K562 (cell line): ENCODE data around the gene AKT3. TPM values are rescaled to one million over a fixed set of nuclear protein-coding genes. Genes with fewer than 3 reads are reported as not detected.

ENCODE experiments used
- ATAC-seq: fragments of 200-7000 bp; cut with Tn5 transposase; 3 replicates; pipeline ENCODE4 v1.9.1; 2020; ENCODE audit warnings: moderate library complexity
- BruUV-seq: library from RNA; stranded (reverse); fragments of 400-500 nt; replicated peaks from 2 replicates; lab custom pipeline; 2021; lab: Mats Ljungman, UMichigan
- CTCF ChIA-PET: fragments of 300-600 bp; formaldehyde crosslinking; extraction: SDS; loops from one replicate; lab custom pipeline; 2021; ENCODE audit warnings: low intra/inter-chr PET ratio; lab: Yijun Ruan, JAX
- POLR2A ChIA-PET: fragments of 300-600, 350-650 bp; sonication (Branson Sonifier 250); formaldehyde crosslinking; extraction: SDS; loops from one replicate; lab custom pipeline; 2021; ENCODE audit warnings: antibody characterized with exemption, inconsistent platforms; lab: Yijun Ruan, JAX
- DNase-seq, 4 experiments: peaks; one replicate each; pipeline versions ENCODE4 v3.0.0 to v3.0.0-alpha.2; 2011 to 2018; ENCODE audit warnings: low spot score in 3 of 4, mixed read lengths in 3 of 4; ENCODE audit errors: extremely low read depth in 1 of 4
- FAIRE-seq: peaks from 2 replicates; lab custom pipeline; 2011; peaks lifted over from hg19 to GRCh38; lab: Jason Lieb, UNC
- H2AFZ ChIP-seq: 2 replicates; pipeline ENCODE4 v1.6.0; 2011; ENCODE audit warnings: low read depth, low read length, control low read depth, inconsistent platforms
- H3K27ac ChIP-seq: fragments of 200-600 bp; 3 replicates; pipeline ENCODE4 v1.8.0; 2011; ENCODE audit warnings: low read depth, mild to moderate bottlenecking, control low read depth, inconsistent platforms, low read length, moderate library complexity, mixed read lengths; ENCODE audit errors: extremely low read depth
- H3K27me3 ChIP-seq, 2 experiments: fragments of 300-600 bp in 1 of 2; 2 replicates in 1 of 2; 3 replicates in 1 of 2; pipeline versions ENCODE4 v1.6.0 to v1.8.0; 2011; ENCODE audit warnings: inconsistent platforms in 2 of 2, low read length in 2 of 2, mild to moderate bottlenecking in 1 of 2, mixed read lengths in 1 of 2, moderate library complexity in 1 of 2; ENCODE audit not compliant: control insufficient read depth in 2 of 2, insufficient read depth in 2 of 2
- H3K36me3 ChIP-seq: fragments of 300-600 bp; 3 replicates; pipeline ENCODE4 v1.8.0; 2011; ENCODE audit warnings: mild to moderate bottlenecking, low read length, inconsistent platforms; ENCODE audit not compliant: control insufficient read depth, insufficient read depth
- H3K4me1 ChIP-seq, 2 experiments: fragments of 200-600 bp in 1 of 2; replicated peaks in 1 of 2; 2 replicates in 1 of 2; 3 replicates in 1 of 2; pipeline versions ENCODE4 v1.5.1 to v1.8.0; 2011; ENCODE audit warnings: inconsistent platforms in 2 of 2, low read length in 2 of 2, mild to moderate bottlenecking in 1 of 2, mixed read lengths in 1 of 2, moderate library complexity in 1 of 2; ENCODE audit not compliant: control insufficient read depth in 2 of 2, insufficient read depth in 2 of 2
- H3K4me2 ChIP-seq: 2 replicates; pipeline ENCODE4 v1.6.1; 2011; ENCODE audit warnings: low read length, control low read depth, inconsistent platforms, mixed read lengths; ENCODE audit not compliant: insufficient read depth
- H3K4me3 ChIP-seq: fragments of 200-600 bp; sonication (generic), shearing (Covaris generic); 2 replicates; pipeline ENCODE4 v1.5.1; 2016; ENCODE audit warnings: control low read depth, inconsistent platforms
- H3K79me2 ChIP-seq: fragments of 200-600 bp; 3 replicates; pipeline ENCODE4 v1.8.0; 2011; ENCODE audit warnings: low read length, inconsistent platforms; ENCODE audit not compliant: control insufficient read depth, insufficient read depth
- H3K9ac ChIP-seq, 2 experiments: 2 replicates each; pipeline versions ENCODE4 v1.6.0 to v1.6.1; 2011; ENCODE audit warnings: low read depth in 2 of 2, low read length in 2 of 2, control low read depth in 1 of 2, inconsistent platforms in 1 of 2, mild to moderate bottlenecking in 1 of 2, mixed read lengths in 1 of 2; ENCODE audit not compliant: insufficient read depth in 1 of 2
- H3K9me1 ChIP-seq: one replicate; pipeline ENCODE4 v1.6.0; 2011; ENCODE audit warnings: inconsistent platforms, mild to moderate bottlenecking, low read length, moderate library complexity; ENCODE audit not compliant: control insufficient read depth, insufficient read depth
- H3K9me3 ChIP-seq: replicated peaks from 2 replicates; pipeline ENCODE4 v1.5.1; 2011; ENCODE audit warnings: low read depth, low read length, inconsistent platforms; ENCODE audit not compliant: control insufficient read depth, insufficient read depth
- H4K20me1 ChIP-seq: replicated peaks from 2 replicates; pipeline ENCODE4 v1.6.1; 2011; ENCODE audit warnings: low read length, inconsistent platforms, mixed read lengths; ENCODE audit not compliant: control insufficient read depth, insufficient read depth
- ATF1 ChIP-seq, 2 experiments: fragments of 450-650 bp in 1 of 2; IDR thresholded peaks; 2 replicates each; pipeline ENCODE4 v1.6.1; 2016; ENCODE audit warnings: missing compliant biosample characterization in 1 of 2, missing genetic modification characterization in 1 of 2
- BCL6 ChIP-seq: fragments of 250-450 bp; sonication (Bioruptor Pico); IDR thresholded peaks from 2 replicates; pipeline ENCODE4 v1.4.0; 2020
- DIDO1 ChIP-seq: fragments of 450-650 bp; IDR thresholded peaks from 2 replicates; pipeline ENCODE4 v1.6.1; 2016; ENCODE audit warnings: low read depth, missing biosample characterization, missing genetic modification characterization
- DLX4 ChIP-seq: fragments of 250-450 bp; sonication (Bioruptor Pico); IDR thresholded peaks from 2 replicates; pipeline ENCODE4 v1.6.1; 2021; ENCODE audit warnings: mild to moderate bottlenecking
- DPF2 ChIP-seq: fragments of 450-650 bp; IDR thresholded peaks from 2 replicates; pipeline ENCODE4 v1.6.1; 2016
- FOXA3 ChIP-seq, 2 experiments: fragments of 450-650 bp in 1 of 2; sonication (generic) in 1 of 2; formaldehyde crosslinking; IDR thresholded peaks in 1 of 2; conservative IDR thresholded peaks in 1 of 2; 2 replicates each; pipeline versions ENCODE4 v1.4.0 to v1.8.0; 2020 to 2022; ENCODE audit warnings: mild to moderate bottlenecking in 2 of 2, missing genetic modification reagents in 1 of 2
- GTF2B ChIP-seq: IDR thresholded peaks from 2 replicates; pipeline ENCODE4 v1.6.1; 2011; ENCODE audit not compliant: insufficient read length; ENCODE audit errors: extremely low read depth
- HINFP ChIP-seq: fragments of 450-650 bp; conservative IDR thresholded peaks from 2 replicates; pipeline ENCODE4 v1.6.1; 2016; ENCODE audit warnings: missing genetic modification characterization, low read depth, mild to moderate bottlenecking, control low read depth, missing compliant biosample characterization
- HLTF ChIP-seq: fragments of 450-650 bp; IDR thresholded peaks from 2 replicates; pipeline ENCODE4 v1.6.1; 2016
- HNRNPK ChIP-seq: fragments of 200-400 bp; formaldehyde crosslinking; IDR thresholded peaks from one replicate; pipeline ENCODE4 v1.6.1; 2018; ENCODE audit warnings: mild to moderate bottlenecking, low read depth, low read length; ENCODE audit not compliant: poor library complexity, severe bottlenecking
- KDM1A ChIP-seq, 2 experiments: fragments of 450-650 bp; IDR thresholded peaks; 2 replicates each; pipeline ENCODE4 v1.6.1; 2016; ENCODE audit warnings: mild to moderate bottlenecking in 2 of 2
- KLF13 ChIP-seq: fragments of 450-650 bp; IDR thresholded peaks from 2 replicates; pipeline ENCODE4 v1.6.1; 2016; ENCODE audit warnings: missing genetic modification characterization, low read depth, mild to moderate bottlenecking, missing compliant biosample characterization, moderate library complexity, borderline replicate concordance
- KLF16 ChIP-seq: IDR thresholded peaks from 2 replicates; pipeline ENCODE4 v1.6.1; 2016; ENCODE audit warnings: antibody characterized with exemption
- MCM3 ChIP-seq: fragments of 450-650 bp; IDR thresholded peaks from 2 replicates; pipeline ENCODE4 v1.6.1; 2016
- MXI1 ChIP-seq: IDR thresholded peaks from 2 replicates; pipeline ENCODE4 v1.6.1; 2011; ENCODE audit warnings: low read depth, mild to moderate bottlenecking, improper control_type of control experiment, low read length
- THRB ChIP-seq: fragments of 450-650 bp; formaldehyde crosslinking; conservative IDR thresholded peaks from 2 replicates; pipeline ENCODE4 v1.4.0; 2022; ENCODE audit warnings: mild to moderate bottlenecking, missing genetic modification characterization
- XRCC3 ChIP-seq: fragments of 450-650 bp; IDR thresholded peaks from 2 replicates; pipeline ENCODE4 v1.6.1; 2017; ENCODE audit warnings: mild to moderate bottlenecking, moderate library complexity
- ZBTB5 ChIP-seq: fragments of 450-650 bp; IDR thresholded peaks from 2 replicates; pipeline ENCODE4 v1.6.1; 2017; ENCODE audit warnings: antibody characterized with exemption
- ZNF695 ChIP-seq: fragments of 450-650 bp; formaldehyde crosslinking; IDR thresholded peaks from 2 replicates; pipeline ENCODE4 v1.4.0; 2020; ENCODE audit warnings: mild to moderate bottlenecking, moderate library complexity
- ZNF717 ChIP-seq: fragments of 250-450 bp; sonication (Bioruptor Pico); IDR thresholded peaks from 2 replicates; pipeline ENCODE4 v1.5.0; 2021
- WGBS: fragments of 100-300 bp; shearing (Covaris generic); methylation state at CpG from one replicate; pipeline ENCODE4 v1.1.6; 2016; ENCODE audit warnings: low coverage, mixed read lengths; ENCODE audit not compliant: insufficient coverage; ENCODE audit errors: missing lambda C conversion rate; 5-methylcytosine and 5-hydroxymethylcytosine counted together
- in situ Hi-C: fragments of 300-500 bp; cut with MboI; formaldehyde crosslinking; loops from 4 replicates; pipeline ENCODE4 v1.15.0; 2018; ENCODE audit warnings: inconsistent platforms, mixed read lengths
- intact Hi-C: fragments of 100-400 bp; cut with micrococcal nuclease; formaldehyde crosslinking; loops from 2 replicates; pipeline ENCODE4 v1.14.2; 2022
- polyA plus RNA-seq, 8 experiments: library from polyadenylated mRNA; depleted of rRNA in 4 of 8; stranded (reverse) in 5 of 8; unstranded in 3 of 8; fragments of >200 nt; fragmentation: Nextera tagmentation in 2 of 8; fragmentation: Illumina TruSeq in 1 of 8; extraction: Ambion mirVana in 2 of 8; extraction: Trizol in 1 of 8; gene quantifications; 2 replicates each; pipeline versions ENCODE4 v1.2.1 to v1.2.3, GENCODE V29; 2011 to 2014; ENCODE audit warnings: inconsistent platforms in 1 of 8, missing spikeins in 1 of 8
- total RNA-seq, 7 experiments: library from RNA; depleted of rRNA in 6 of 7; stranded (reverse); fragments of >200 nt in 6 of 7; fragmentation: Illumina TruSeq in 2 of 7; extraction: Trizol in 2 of 7; gene quantifications; 2 replicates each; pipeline versions ENCODE4 v1.2.1 to v1.2.3, GENCODE V29; 2011 to 2021; ENCODE audit warnings: low replicate concordance in 1 of 7

Gene AKT3
- total and polyA plus RNA-seq, 9 of the 15 experiments (the other 6 are each of a cell fraction or from before 2014, with no cell fraction given): 0.04 to 0.54 (median 0.18) TPM; not detected in 1

- no peak overlapping the region for H3K4me2 ChIP-seq
- no peaks in the 10 kb centered on the region for H3K79me2 ChIP-seq
- H3K9me1 ChIP-seq: no peaks in the 10 kb centered on the region
- H3K4me3 ChIP-seq: no peak overlapping the region
- DNase-seq: no peak
- no peaks in the 10 kb centered on the region for H3K9me3 ChIP-seq
- no peak for ATAC-seq
- in situ Hi-C loops: no loop called here
- no peaks in the 10 kb centered on the region for H4K20me1 ChIP-seq
- no peak for TF ChIP-seq KLF13 (tag)
- no peak for TF ChIP-seq DIDO1 (tag)
- no peak for TF ChIP-seq ZBTB5
- TF ChIP-seq KLF16: no peak
- no peak for TF ChIP-seq THRB (CRISPR knock-in tag)
- TF ChIP-seq XRCC3: no peak
- TF ChIP-seq HLTF: no peak
- no peak for TF ChIP-seq DLX4
- TF ChIP-seq DPF2: no peak
- TF ChIP-seq GTF2B: no peak
- TF ChIP-seq HNRNPK: no peak
- TF ChIP-seq ZNF695 (CRISPR knock-in tag): no peak
- TF ChIP-seq ZNF717 (CRISPR knock-in tag): no peak
- TF ChIP-seq MCM3: no peak
- no peak for TF ChIP-seq ATF1 (CRISPR knock-in tag; IDR thresholded peaks at IDR 0.05)
- TF ChIP-seq ATF1 (tag; IDR thresholded peaks at IDR 0.05): no peak
- no peak for TF ChIP-seq FOXA3 (CRISPR knock-in tag; conservative IDR thresholded peaks at IDR 0.05 in 1 of 2, IDR thresholded peaks at IDR 0.05 in 1 of 2)
- no peak for TF ChIP-seq BCL6 (CRISPR knock-in tag)
- TF ChIP-seq KDM1A (IDR thresholded peaks at IDR 0.05): no peak
- TF ChIP-seq MXI1: no peak
- no peak for TF ChIP-seq HINFP (tag)
- TF ChIP-seq, all 486 proteins: peak for 0
- no peak overlapping the region for H3K27ac ChIP-seq
- no peak for FAIRE-seq
- ChIA-PET POLR2A (no interaction called here), CTCF (no interaction called here)
- no peak overlapping the region for H2AFZ ChIP-seq
- H3K9ac ChIP-seq: no peak overlapping the region
- H3K27me3 ChIP-seq: no peaks in the 10 kb centered on the region
- H3K36me3 ChIP-seq: no peaks in the 10 kb centered on the region
- peaks cover 0 to 33% of the 10 kb centered on the region in 2 experiments; a peak in 2 of 5 replicates for H3K4me1 ChIP-seq
- no TSS peak for BruUV-seq
- WGBS: 53% methylated on average over 6 of the region's 6 CpGs
- intact Hi-C loops: no loop called here
Measured at GRCh38 chr1:243449373-243449772, 400.7 kb downstream of the AKT3 start.
